GM12878 (cell line): Measurements from ENCODE around the gene NFYC. TPM values are rescaled to one million over a fixed set of nuclear protein-coding genes. Genes with fewer than 3 reads are reported as not detected.

Experiments used
- ATAC-seq: fragments of 200-7000 bp; cut with Tn5 transposase; 3 replicates; pipeline ENCODE4 v1.9.1; 2020; ENCODE audit warnings: mild to moderate bottlenecking, moderate library complexity
- BruUV-seq: library from RNA; stranded (reverse); fragments of 400-500 nt; replicated peaks from 2 replicates; lab custom pipeline; 2021; lab: Mats Ljungman, UMichigan
- CTCF ChIA-PET: fragments of 300-600 bp; sonication (Branson Sonifier 250); formaldehyde crosslinking; extraction: SDS; loops from one replicate; lab custom pipeline; 2021; ENCODE audit warnings: inconsistent platforms; lab: Yijun Ruan, JAX
- POLR2A ChIA-PET: fragments of 350-600 bp; formaldehyde crosslinking; extraction: SDS; loops from one replicate; lab custom pipeline; 2021; ENCODE audit warnings: inconsistent platforms; lab: Charles Lee
- RAD21 ChIA-PET: fragments of 300-600 bp; sonication (Branson Sonifier 250); formaldehyde crosslinking; loops from one replicate; lab custom pipeline; 2023; ENCODE audit warnings: antibody characterized with exemption; ENCODE audit not compliant: unreplicated experiment; lab: Charles Lee
- SMC1A ChIA-PET: fragments of 300-600 bp; sonication (Branson Sonifier 250); formaldehyde crosslinking; loops from one replicate; lab custom pipeline; 2023; ENCODE audit not compliant: unreplicated experiment, uncharacterized antibody; lab: Charles Lee
- DNase-seq: peaks from one replicate; pipeline ENCODE4 v3.0.0-alpha.2; 2011; ENCODE audit warnings: low read depth, low spot score
- FAIRE-seq: peaks from 3 replicates; lab custom pipeline; 2011; peaks lifted over from hg19 to GRCh38; lab: Jason Lieb, UNC
- H2AFZ ChIP-seq: 2 replicates; pipeline ENCODE4 v1.6.0; 2011; ENCODE audit warnings: low read depth, low read length, control low read depth; ENCODE audit not compliant: control insufficient read depth
- H3K27ac ChIP-seq: 2 replicates; pipeline ENCODE4 v1.5.1; 2011; ENCODE audit warnings: control low read depth; ENCODE audit not compliant: control insufficient read depth, insufficient read depth
- H3K27me3 ChIP-seq, 2 experiments: replicated peaks in 1 of 2; 2 replicates each; pipeline versions ENCODE4 v1.6.0 to v1.6.1; 2011; ENCODE audit warnings: low read length in 1 of 2; ENCODE audit not compliant: control insufficient read depth in 2 of 2, insufficient read depth in 2 of 2
- H3K36me3 ChIP-seq, 2 experiments: 2 replicates each; pipeline ENCODE4 v1.5.1; 2011; ENCODE audit warnings: low read length in 1 of 2; ENCODE audit not compliant: control insufficient read depth in 2 of 2, insufficient read depth in 2 of 2
- H3K4me1 ChIP-seq: 2 replicates; pipeline ENCODE4 v1.6.1; 2011; ENCODE audit warnings: mild to moderate bottlenecking, low read length, moderate library complexity, mixed read lengths; ENCODE audit not compliant: control insufficient read depth, insufficient read depth
- H3K4me2 ChIP-seq: 2 replicates; pipeline ENCODE4 v1.6.0; 2011; ENCODE audit warnings: control low read depth; ENCODE audit not compliant: control insufficient read depth, insufficient read depth
- H3K4me3 ChIP-seq: fragments of 200-600 bp; sonication (generic); 2 replicates; pipeline ENCODE4 v1.5.1; 2016
- H3K79me2 ChIP-seq: 2 replicates; pipeline ENCODE4 v1.6.0; 2011; ENCODE audit warnings: low read length; ENCODE audit not compliant: control insufficient read depth, insufficient read depth
- H3K9ac ChIP-seq: 2 replicates; pipeline ENCODE4 v1.8.0; 2011; ENCODE audit warnings: low read length, control low read depth, mixed read lengths; ENCODE audit not compliant: control insufficient read depth, insufficient read depth
- H3K9me3 ChIP-seq: replicated peaks from 3 replicates; pipeline ENCODE4 v1.5.1; 2011; ENCODE audit warnings: mild to moderate bottlenecking, low read length; ENCODE audit not compliant: control insufficient read depth, insufficient read depth
- H4K20me1 ChIP-seq: 2 replicates; pipeline ENCODE4 v1.6.0; 2011; ENCODE audit not compliant: control insufficient read depth, insufficient read depth
- CEBPZ ChIP-seq: fragments of 150-350 bp; IDR thresholded peaks from 2 replicates; pipeline ENCODE4 v1.6.1; 2016; ENCODE audit warnings: low read depth, low read length
- E2F4 ChIP-seq: IDR thresholded peaks from 2 replicates; pipeline ENCODE4 v1.6.1; 2012; ENCODE audit warnings: low read depth, low read length, improper control_type of control experiment
- ETV6 ChIP-seq, 2 experiments: fragments of 450-650 bp in 1 of 2; IDR thresholded peaks in 1 of 2; conservative IDR thresholded peaks in 1 of 2; 2 replicates each; pipeline ENCODE4 v1.6.1; 2014; ENCODE audit warnings: antibody characterized with exemption in 1 of 2, borderline replicate concordance in 1 of 2, low read depth in 1 of 2, mild to moderate bottlenecking in 1 of 2, moderate library complexity in 1 of 2
- HSF1 ChIP-seq: fragments of 150-350 bp; IDR thresholded peaks from 2 replicates; pipeline ENCODE4 v1.6.1; 2014; ENCODE audit warnings: mild to moderate bottlenecking, low read depth, low read length
- IKZF1 ChIP-seq: fragments of 450-650 bp; conservative IDR thresholded peaks from 2 replicates; pipeline ENCODE4 v1.6.1; 2017; ENCODE audit warnings: antibody characterized with exemption, mild to moderate bottlenecking
- WGBS: methylation state at CpG from one replicate; pipeline ENCODE4 v1.1.6; 2016; ENCODE audit warnings: low lambda C conversion rate; ENCODE audit not compliant: insufficient replicate concordance, insufficient coverage; ENCODE audit errors: missing lambda C conversion rate; 5-methylcytosine and 5-hydroxymethylcytosine counted together
- in situ Hi-C: fragments of 300-500 bp; cut with MboI; formaldehyde crosslinking; loops from 9 replicates; pipeline ENCODE4 v1.14.3; 2018; ENCODE audit warnings: mixed read lengths
- intact Hi-C: fragments of 100-400 bp; cut with micrococcal nuclease; formaldehyde crosslinking; loops from one replicate; pipeline ENCODE4 v1.14.2; 2022; ENCODE audit not compliant: unreplicated experiment
- polyA plus RNA-seq, 11 experiments: library from polyadenylated mRNA; depleted of rRNA in 4 of 11; unstranded in 6 of 11; stranded (reverse) in 5 of 11; fragments of >200 nt; fragmentation: Nextera tagmentation in 4 of 11; fragmentation: Illumina TruSeq in 1 of 11; extraction: Ambion mirVana in 4 of 11; extraction: Trizol in 1 of 11; gene quantifications; 1 replicate in 1 of 11; 2 replicates in 10 of 11; pipeline versions ENCODE4 v1.2.1 to v1.2.3, GENCODE V29; 2011 to 2016; ENCODE audit warnings: inconsistent platforms in 2 of 11, missing spikeins in 2 of 11, low read depth in 1 of 11
- total RNA-seq, 4 experiments: library from RNA; depleted of rRNA in 3 of 4; stranded (reverse); fragments of >200 nt in 3 of 4; fragmentation: Illumina TruSeq in 1 of 4; extraction: Trizol in 1 of 4; gene quantifications; 2 replicates each; pipeline versions ENCODE4 v1.2.1 to v1.2.3, GENCODE V29; 2013 to 2021

NFYC gene
- total and polyA plus RNA-seq, 10 of the 15 experiments (the other 5 are each of a cell fraction or from before 2014, with no cell fraction given) = 4.3 to 84.2 (median 58.3) TPM

- ATAC-seq = no peak
- TF ChIP-seq ETV6 (conservative IDR thresholded peaks at IDR 0.05 in 1 of 2, IDR thresholded peaks at IDR 0.05 in 1 of 2; ENCODE audit: borderline replicate concordance in 1 of 2, low read depth in 1 of 2) = no peak
- TF ChIP-seq, all 136 proteins: peak for 0
- no peaks in the 10 kb centered on the region for H3K79me2 ChIP-seq
- no peaks in the 10 kb centered on the region for H4K20me1 ChIP-seq
- FAIRE-seq (no peak), DNase-seq (no peak)
- H3K4me1 ChIP-seq = no peaks in the 10 kb centered on the region
- H3K27me3 ChIP-seq = no peaks in the 10 kb centered on the region
- peaks cover 27 to 41% of the 10 kb centered on the region in 2 experiments for H3K36me3 ChIP-seq
- no peak overlapping the region for H3K4me2 ChIP-seq
- no peak overlapping the region for H3K4me3 ChIP-seq
- ChIA-PET SMC1A (interaction anchor here (0.8 to 7.5 kb wide), 19 partner anchors 7 to 239 kb away, joined by 3 to 111 read pairs (median 5); partner anchors contain the start of gene NFYC), RAD21 (interaction anchor here (0.6 to 6.5 kb wide), 11 partner anchors 7 to 906 kb away, joined by 3 to 86 read pairs (median 4); partner anchors contain the start of gene NFYC), POLR2A (no interaction called here), CTCF (interaction anchor here (0.6 to 8.9 kb wide), 21 partner anchors 7 to 240 kb away, joined by 3 to 254 read pairs (median 5); partner anchors contain the start of genes CITED4 and NFYC)
- H3K27ac ChIP-seq = no peak overlapping the region
- H3K9ac ChIP-seq = no peak overlapping the region
- no peak overlapping the region for H2AFZ ChIP-seq
- H3K9me3 ChIP-seq = no peaks in the 10 kb centered on the region; the same call in 2 of the 3 replicates
- WGBS = 70% methylated on average over 2 of the region's 2 CpGs
- no TSS peak for BruUV-seq
- intact Hi-C loops (loop anchor here (5.0 kb wide), 1 partner anchor 180 kb away; no protein-coding TSS in a partner anchor), in situ Hi-C loops (no loop called here)
Observed at GRCh38 chr1:40772146-40772955, 80.8 kb downstream of the NFYC start.

- Histone ChIP-seq H3K36me3 (peaks cover 20 to 33% of the 10 kb centered on the region in 2 experiments), H3K79me2 (no peaks in the 10 kb centered on the region), H3K27ac (no peak overlapping the region), H3K4me2 (no peak overlapping the region), H3K9me3 (no peaks in the 10 kb centered on the region; the same call in 2 of the 3 replicates), H4K20me1 (no peaks in the 10 kb centered on the region), H3K4me3 (no peak overlapping the region), H3K4me1 (no peaks in the 10 kb centered on the region), H2AFZ (no peak overlapping the region), H3K9ac (no peak overlapping the region), H3K27me3 (no peaks in the 10 kb centered on the region)
- DNase-seq (no peak), FAIRE-seq (no peak), ATAC-seq (peak; percentile 21; the same call in 2 of the 3 replicates)
- in situ Hi-C loops = no loop called here
- WGBS = 95% methylated on average over 6 of the region's 6 CpGs
- ChIA-PET POLR2A (interaction anchor here (1.4 kb wide), 1 partner anchor 13 kb away, joined by 3 read pairs; no protein-coding TSS in a partner anchor), SMC1A (interaction anchor here (0.6 to 7.5 kb wide), 34 partner anchors 9 to 179 kb away, joined by 3 to 111 read pairs (median 4); partner anchors contain the start of gene NFYC), RAD21 (interaction anchor here (0.6 to 6.5 kb wide), 20 partner anchors 9 to 242 kb away, joined by 3 to 86 read pairs (median 6); partner anchors contain the start of gene NFYC), CTCF (interaction anchor here (0.5 to 8.9 kb wide), 53 partner anchors 9 to 1037 kb away, joined by 3 to 254 read pairs (median 5); partner anchors contain the start of genes CITED4, NFYC, RIMS3 and ZNF684)
- intact Hi-C loops = loop anchor here (1.0 to 5.0 kb wide), 3 partner anchors 76 to 178 kb away; no protein-coding TSS in a partner anchor
- BruUV-seq = no TSS peak
- no peak for TF ChIP-seq IKZF1
- TF ChIP-seq HSF1 = no peak
- TF ChIP-seq CEBPZ = no peak
- no peak for TF ChIP-seq E2F4
Observed at GRCh38 chr1:40773748-40774265, 82.3 kb downstream of the NFYC start.
